GM18909 (cell line): ENCODE data around the gene FABP3.

Experiments
- ATAC-seq: cut with Tn5 transposase; IDR thresholded peaks from one replicate; pipeline ENCODE4 v1.9.1; 2021; ENCODE audit warnings: mild to moderate bottlenecking; ENCODE audit not compliant: unreplicated experiment, poor library complexity

FABP3 gene

GRCh38 chr1:31373056-31373896, at the start of gene FABP3:
Gene FABP3, minus strand, starts transcription at chr1:31373076. Its CDS starts 62 bp downstream, at chr1:31373014.
- ATAC-seq: no peak

- no peak for ATAC-seq
Measured at GRCh38 chr1:31421371-31422040, 48.6 kb upstream of the FABP3 start.

- ATAC-seq: no peak
Measured at GRCh38 chr1:31420716-31421115, 47.8 kb upstream of the FABP3 start.

- no peak for ATAC-seq
Measured at GRCh38 chr1:31418626-31419323, 45.9 kb upstream of the FABP3 start.

- ATAC-seq: no peak
Measured at GRCh38 chr1:31417148-31417547, 44.3 kb upstream of the FABP3 start.

GRCh38 chr1:31416101-31416736, 43.3 kb upstream of the FABP3 start:
- no peak for ATAC-seq

GRCh38 chr1:31415658-31416057, 42.8 kb upstream of the FABP3 start:
- ATAC-seq: no peak

- ATAC-seq: no peak
Measured at GRCh38 chr1:31414980-31415370, 42.1 kb upstream of the FABP3 start.

- no peak for ATAC-seq
Measured at GRCh38 chr1:31413405-31414001, 40.6 kb upstream of the FABP3 start.

- no peak for ATAC-seq
Measured at GRCh38 chr1:31412732-31413404, 40.0 kb upstream of the FABP3 start, which contains the start of gene SERINC2. Gene SERINC2, plus strand, starts transcription at chr1:31413213. Its CDS starts 53 bp downstream, at chr1:31413266.

- ATAC-seq: no peak
Measured at GRCh38 chr1:31412205-31412604, 39.3 kb upstream of the FABP3 start.

- no peak for ATAC-seq
Measured at GRCh38 chr1:31410871-31411270, 38.0 kb upstream of the FABP3 start.

GRCh38 chr1:31409946-31410858, 37.3 kb upstream of the FABP3 start:
- no peak for ATAC-seq

- no peak for ATAC-seq
Measured at GRCh38 chr1:31408788-31409318, 36.0 kb upstream of the FABP3 start.

GRCh38 chr1:31407029-31407626, 34.3 kb upstream of the FABP3 start:
- no peak for ATAC-seq

- no peak for ATAC-seq
Measured at GRCh38 chr1:31405578-31406245, 32.8 kb upstream of the FABP3 start.

GRCh38 chr1:31401241-31401640, 28.4 kb upstream of the FABP3 start:
- ATAC-seq: no peak
